ENCODE measurements around the gene OPHN1. TPM values are rescaled to one million over a fixed set of nuclear protein-coding genes. Genes with fewer than 3 reads are reported as not detected.

Gene OPHN1
- total RNA-seq, 1 experiment from 2014 or later: 3.3 TPM

DNA sequence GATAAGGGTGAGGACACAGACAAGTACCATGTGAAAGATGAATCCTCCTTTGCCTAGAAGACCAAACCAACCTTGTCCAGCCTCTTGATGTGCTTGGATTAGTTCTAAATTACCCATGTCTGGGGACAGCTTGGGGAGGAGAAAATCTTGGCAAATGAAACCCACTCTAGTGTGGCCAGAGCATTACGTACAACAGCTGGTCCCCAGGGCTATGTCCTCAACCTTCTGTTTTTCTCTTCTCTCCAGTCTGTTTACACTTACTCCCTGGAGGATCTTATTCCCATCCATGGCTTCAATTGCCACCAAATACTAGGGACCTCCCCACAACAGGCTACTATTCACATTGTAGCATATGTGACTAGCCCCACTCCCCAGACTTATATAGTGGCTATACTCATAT, 384.5 kb downstream of the OPHN1 start:
- ChIA-PET CTCF (no interaction called here), POLR2A (ENCODE audit: low non-redundant PET) (no interaction called here)
- Histone ChIP-seq H3K9me3 (ENCODE audit: low read depth, low read length, poor library complexity, severe bottlenecking) (no peaks in the 10 kb centered on the region), H3K4me3 (ENCODE audit: low read depth, low read length, poor library complexity, severe bottlenecking) (no peak overlapping the region), H3K27ac (ENCODE audit: low read depth, low read length, poor library complexity, severe bottlenecking) (no peak overlapping the region), H3K4me1 (ENCODE audit: insufficient read depth, low read length, poor library complexity, severe bottlenecking) (no peaks in the 10 kb centered on the region), H3K36me3 (ENCODE audit: insufficient read depth, low read length, poor library complexity, severe bottlenecking) (no peaks in the 10 kb centered on the region), H3K27me3 (replicated peaks; ENCODE audit: insufficient read depth, low read depth, low read length, poor library complexity) (no peaks in the 10 kb centered on the region)
- TF ChIP-seq, protein P1, sequence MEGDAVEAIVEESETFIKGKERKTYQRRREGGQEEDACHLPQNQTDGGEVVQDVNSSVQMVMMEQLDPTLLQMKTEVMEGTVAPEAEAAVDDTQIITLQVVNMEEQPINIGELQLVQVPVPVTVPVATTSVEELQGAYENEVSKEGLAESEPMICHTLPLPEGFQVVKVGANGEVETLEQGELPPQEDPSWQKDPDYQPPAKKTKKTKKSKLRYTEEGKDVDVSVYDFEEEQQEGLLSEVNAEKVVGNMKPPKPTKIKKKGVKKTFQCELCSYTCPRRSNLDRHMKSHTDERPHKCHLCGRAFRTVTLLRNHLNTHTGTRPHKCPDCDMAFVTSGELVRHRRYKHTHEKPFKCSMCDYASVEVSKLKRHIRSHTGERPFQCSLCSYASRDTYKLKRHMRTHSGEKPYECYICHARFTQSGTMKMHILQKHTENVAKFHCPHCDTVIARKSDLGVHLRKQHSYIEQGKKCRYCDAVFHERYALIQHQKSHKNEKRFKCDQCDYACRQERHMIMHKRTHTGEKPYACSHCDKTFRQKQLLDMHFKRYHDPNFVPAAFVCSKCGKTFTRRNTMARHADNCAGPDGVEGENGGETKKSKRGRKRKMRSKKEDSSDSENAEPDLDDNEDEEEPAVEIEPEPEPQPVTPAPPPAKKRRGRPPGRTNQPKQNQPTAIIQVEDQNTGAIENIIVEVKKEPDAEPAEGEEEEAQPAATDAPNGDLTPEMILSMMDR (conservative IDR thresholded peaks at IDR 0.05; ENCODE audit: low read depth, low read length): no peak
- TF ChIP-seq EZH2 (IDR thresholded peaks at IDR 0.05; ENCODE audit: borderline replicate concordance, low read depth, low read length, poor library complexity, severe bottlenecking): no peak
- BruUV-seq (replicated peaks): no TSS peak
- no peak for DNase-seq (ENCODE audit: low spot score)
- intact Hi-C loops (cut with micrococcal nuclease; ENCODE audit: unreplicated experiment): no loop called here

DNA sequence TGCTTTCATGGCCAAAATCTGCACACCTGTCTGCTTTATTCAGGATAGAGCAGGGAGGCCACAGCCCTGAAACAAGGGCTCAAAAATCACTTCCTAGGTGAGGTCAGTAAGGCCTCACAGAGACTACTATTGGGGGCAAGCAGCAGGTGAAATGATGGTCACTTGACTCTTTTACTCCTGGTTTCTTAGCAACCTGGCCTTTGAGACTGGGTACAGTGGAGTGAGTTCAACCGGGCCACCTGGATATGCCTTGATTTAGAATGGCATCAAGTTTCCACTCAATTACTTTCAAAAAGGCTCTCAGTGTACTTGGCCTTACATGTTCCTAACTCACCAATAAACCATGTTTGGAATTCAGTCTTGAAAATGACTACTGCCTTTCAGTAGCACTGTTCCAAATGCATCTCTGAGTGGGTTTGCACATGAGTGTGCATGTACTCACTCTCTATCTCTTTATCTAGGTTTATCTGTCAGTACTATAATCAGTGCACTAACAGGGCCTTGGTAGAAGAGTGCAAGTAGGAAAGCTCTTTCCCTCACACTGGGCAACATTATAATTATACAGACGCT, 388.2 kb downstream of the OPHN1 start:
- no peaks in the 10 kb centered on the region for H3K9me3 ChIP-seq (ENCODE audit: low read depth, low read length, poor library complexity, severe bottlenecking)
- H3K27ac ChIP-seq (ENCODE audit: low read depth, low read length, poor library complexity, severe bottlenecking): no peak overlapping the region
- no peaks in the 10 kb centered on the region for H3K4me1 ChIP-seq (ENCODE audit: insufficient read depth, low read length, poor library complexity, severe bottlenecking)
- no peak for TF ChIP-seq EZH2 (IDR thresholded peaks at IDR 0.05; ENCODE audit: borderline replicate concordance, low read depth, low read length, poor library complexity, severe bottlenecking)
- TF ChIP-seq, protein P1 (conservative IDR thresholded peaks at IDR 0.05; ENCODE audit: low read depth, low read length): no peak
- CTCF ChIA-PET: no interaction called here
- POLR2A ChIA-PET (ENCODE audit: low non-redundant PET): no interaction called here
- no peak overlapping the region for H3K4me3 ChIP-seq (ENCODE audit: low read depth, low read length, poor library complexity, severe bottlenecking)
- no TSS peak for BruUV-seq (replicated peaks)
- intact Hi-C loops (cut with micrococcal nuclease; ENCODE audit: unreplicated experiment): no loop called here
- H3K27me3 ChIP-seq (replicated peaks; ENCODE audit: insufficient read depth, low read depth, low read length, poor library complexity): no peaks in the 10 kb centered on the region
- H3K36me3 ChIP-seq (ENCODE audit: insufficient read depth, low read length, poor library complexity, severe bottlenecking): no peaks in the 10 kb centered on the region
- DNase-seq (ENCODE audit: low spot score): no peak

DNA sequence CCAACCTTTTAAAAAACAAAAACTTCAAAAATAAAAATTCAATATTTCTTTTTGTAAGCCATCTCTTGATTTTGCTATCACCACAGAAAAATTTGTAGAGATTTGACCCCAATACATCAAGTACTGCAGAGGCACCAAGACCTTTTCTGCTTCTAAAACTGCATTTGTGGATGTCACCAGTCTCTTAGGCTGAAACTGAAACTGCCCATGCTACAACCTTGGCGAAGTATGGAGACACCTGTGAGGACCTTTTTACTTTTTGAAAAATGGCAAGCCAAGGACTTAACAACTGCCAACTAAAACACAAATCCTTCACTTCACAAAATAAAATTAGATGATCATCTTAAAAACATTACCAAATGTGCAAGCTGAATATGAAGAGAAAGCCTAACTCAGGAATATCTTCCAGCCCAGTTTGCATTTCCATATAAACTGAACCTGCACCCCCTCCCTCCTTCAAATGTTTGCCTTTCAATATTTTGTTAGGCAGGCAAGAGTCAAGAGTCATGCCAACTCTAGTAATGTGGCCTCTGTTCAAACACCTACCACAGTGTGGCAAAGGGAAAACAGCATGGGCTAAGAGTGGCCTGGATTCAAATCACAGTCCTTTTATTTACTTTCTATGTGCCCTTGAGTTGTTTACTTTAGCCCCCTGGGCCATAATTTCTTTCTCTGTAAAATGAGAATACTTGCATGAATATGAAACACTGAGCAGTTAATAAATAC, 389.4 kb downstream of the OPHN1 start:
- TF ChIP-seq, protein P1 (conservative IDR thresholded peaks at IDR 0.05; ENCODE audit: low read depth, low read length): no peak
- TF ChIP-seq EZH2 (IDR thresholded peaks at IDR 0.05; ENCODE audit: borderline replicate concordance, low read depth, low read length, poor library complexity, severe bottlenecking): no peak
- Histone ChIP-seq H3K9me3 (ENCODE audit: low read depth, low read length, poor library complexity, severe bottlenecking) (no peaks in the 10 kb centered on the region), H3K36me3 (ENCODE audit: insufficient read depth, low read length, poor library complexity, severe bottlenecking) (no peaks in the 10 kb centered on the region), H3K4me3 (ENCODE audit: low read depth, low read length, poor library complexity, severe bottlenecking) (no peak overlapping the region), H3K27me3 (replicated peaks; ENCODE audit: insufficient read depth, low read depth, low read length, poor library complexity) (no peaks in the 10 kb centered on the region), H3K27ac (ENCODE audit: low read depth, low read length, poor library complexity, severe bottlenecking) (no peak overlapping the region), H3K4me1 (ENCODE audit: insufficient read depth, low read length, poor library complexity, severe bottlenecking) (no peaks in the 10 kb centered on the region)
- DNase-seq (ENCODE audit: low spot score): no peak
- POLR2A ChIA-PET (ENCODE audit: low non-redundant PET): no interaction called here
- CTCF ChIA-PET: no interaction called here
- no TSS peak for BruUV-seq (replicated peaks)
- intact Hi-C loops (cut with micrococcal nuclease; ENCODE audit: unreplicated experiment): no loop called here

Measured in A673 (cell line).